T-helper 1 cell treated with Interleukin-12 subunit alpha and Interleukin-12 subunit beta and Interleukin-4 antibody, amounts not matched to agents 30 ng/mL and 1 ng/mL, for 36 hours (primary cell): ENCODE measurements around the gene MEN1. TPM values are rescaled to one million over a fixed set of nuclear protein-coding genes. Genes with fewer than 3 reads are reported as not detected.

ENCODE experiments used
- intact Hi-C: fragments of 100-400 bp; cut with micrococcal nuclease; formaldehyde crosslinking; loops from one replicate; pipeline ENCODE4 v1.15.1; 2024
- total RNA-seq: library from RNA; stranded (reverse); gene quantifications from 2 replicates; pipeline ENCODE4 v1.2.3, GENCODE V29; 2022

The MEN1 gene
- total RNA-seq, 1 donor from 2014 or later, result 28.7 TPM

DNA sequence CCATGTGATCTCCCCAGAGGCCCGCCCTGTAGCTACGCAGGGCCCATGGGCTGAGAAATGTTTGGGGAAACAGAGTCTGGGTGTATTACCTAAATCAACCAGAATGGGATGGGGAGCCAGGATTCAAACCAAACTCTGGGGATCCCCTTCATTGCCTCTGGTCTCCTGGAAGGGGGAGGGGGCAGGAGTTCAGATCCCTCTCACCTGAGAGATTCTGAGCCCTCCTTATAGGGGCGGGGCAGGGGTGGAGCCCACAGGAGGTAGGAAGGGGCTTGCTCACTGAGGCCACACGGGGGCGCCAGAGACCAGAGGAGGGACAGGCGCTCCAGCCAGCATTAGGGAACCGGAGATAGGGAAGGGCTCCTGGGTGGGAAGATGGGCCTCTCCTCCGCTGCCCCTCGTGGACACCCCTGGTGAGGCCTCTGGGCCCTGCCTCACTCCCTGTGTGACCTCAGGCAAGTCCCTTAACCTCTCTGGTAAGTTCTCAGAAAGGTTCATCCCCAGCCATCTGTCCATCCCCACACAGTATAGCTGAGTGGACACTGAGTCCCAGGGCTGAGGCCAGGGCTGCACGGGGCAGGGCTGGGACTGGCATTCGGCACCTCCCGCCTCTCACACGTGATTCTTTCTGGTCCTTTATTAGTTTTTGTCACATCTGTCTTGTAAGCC, 36.8 kb upstream of the MEN1 start:
- intact Hi-C loops, result loop anchor here (1.0 to 5.0 kb wide), 11 partner anchors 31 to 270 kb away; partner anchors contain the start of genes ATG2A, EHD1, PPP2R5B and SNX15

- intact Hi-C loops, result loop anchor here (2.0 to 5.0 kb wide), 3 partner anchors 35 to 79 kb away; partner anchors contain the start of genes MEN1 and PPP2R5B
These were observed 35.4 kb upstream of the MEN1 start for GRCh38 chr11:64845776-64846129.

GRCh38 chr11:64845129-64845775, 34.9 kb upstream of the MEN1 start:
- intact Hi-C loops, result loop anchor here (2.0 to 5.0 kb wide), 2 partner anchors 34 to 58 kb away; partner anchors contain the start of gene MEN1

- intact Hi-C loops, result loop anchor here (2.0 to 5.0 kb wide), 2 partner anchors 34 to 57 kb away; partner anchors contain the start of gene MEN1
These were observed 34.2 kb upstream of the MEN1 start, which contains the start of gene CDC42BPG for GRCh38 chr11:64844330-64845128. Gene CDC42BPG, minus strand, starts transcription at chr11:64844653. Its CDS starts 84 bp downstream, at chr11:64844569.

- intact Hi-C loops, result loop anchor here (2.0 kb wide), 1 partner anchor 33 kb away; the partner anchor contains the start of gene MEN1
These were observed 33.5 kb upstream of the MEN1 start for GRCh38 chr11:64843686-64844329.

GRCh38 chr11:64842851-64843685, 32.7 kb upstream of the MEN1 start:
- intact Hi-C loops, result no loop called here

GRCh38 chr11:64842366-64842759, 32.0 kb upstream of the MEN1 start:
- intact Hi-C loops, result no loop called here

GRCh38 chr11:64841592-64842365, 31.4 kb upstream of the MEN1 start:
- intact Hi-C loops, result no loop called here

DNA sequence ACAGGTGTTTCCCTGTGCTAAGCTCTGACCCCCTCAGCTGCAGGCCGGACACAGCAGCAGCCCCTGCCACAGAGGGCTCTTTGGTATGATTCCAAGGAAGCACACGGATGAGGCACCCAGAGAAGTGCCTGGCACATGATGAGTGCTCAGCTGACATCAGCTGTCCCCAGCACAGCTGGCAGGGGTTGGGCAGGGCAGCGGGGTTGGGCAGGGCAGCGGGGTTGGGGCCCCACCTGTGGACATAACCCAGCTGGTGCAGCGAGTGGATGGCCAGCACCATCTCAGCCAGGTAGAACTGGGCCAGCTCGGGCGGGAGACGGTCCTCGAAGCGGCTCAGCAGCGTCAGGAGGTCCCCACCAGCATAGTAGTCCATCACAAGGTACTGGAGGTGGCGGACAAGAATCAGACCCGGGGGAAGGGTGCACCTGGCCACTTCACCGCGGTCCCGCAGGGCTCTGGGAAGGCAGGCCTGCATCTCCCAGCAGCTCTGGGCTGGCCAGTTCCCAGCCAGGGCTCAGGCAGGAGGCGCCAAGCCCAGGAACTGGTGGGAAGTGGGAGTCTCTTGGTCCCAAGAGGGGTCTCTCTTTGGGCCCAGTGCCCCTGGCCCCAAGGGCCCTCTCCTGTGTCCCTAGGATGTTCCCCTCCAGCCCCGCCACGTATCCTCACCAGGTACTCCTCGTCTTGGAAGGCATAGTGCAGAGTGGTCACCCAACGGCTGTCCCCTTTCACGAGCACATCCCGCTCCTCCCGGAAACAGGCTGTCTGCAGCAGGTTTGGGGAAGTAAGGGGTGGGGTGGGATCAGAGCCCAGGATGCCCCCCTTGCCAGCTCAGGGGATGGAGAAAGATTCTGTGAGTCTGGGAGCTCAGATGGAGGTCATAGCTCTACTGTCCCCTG, 29.8 kb upstream of the MEN1 start:
- intact Hi-C loops, result no loop called here

GRCh38 chr11:64839335-64839734, 29.0 kb upstream of the MEN1 start:
- intact Hi-C loops, result no loop called here

GRCh38 chr11:64838600-64839334, 28.4 kb upstream of the MEN1 start:
- intact Hi-C loops, result no loop called here

GRCh38 chr11:64837887-64838351, 27.6 kb upstream of the MEN1 start:
- intact Hi-C loops, result no loop called here

- intact Hi-C loops, result no loop called here
These were observed 26.2 kb upstream of the MEN1 start for GRCh38 chr11:64836448-64837072.

GRCh38 chr11:64835616-64836447, 25.5 kb upstream of the MEN1 start:
- intact Hi-C loops, result no loop called here

DNA sequence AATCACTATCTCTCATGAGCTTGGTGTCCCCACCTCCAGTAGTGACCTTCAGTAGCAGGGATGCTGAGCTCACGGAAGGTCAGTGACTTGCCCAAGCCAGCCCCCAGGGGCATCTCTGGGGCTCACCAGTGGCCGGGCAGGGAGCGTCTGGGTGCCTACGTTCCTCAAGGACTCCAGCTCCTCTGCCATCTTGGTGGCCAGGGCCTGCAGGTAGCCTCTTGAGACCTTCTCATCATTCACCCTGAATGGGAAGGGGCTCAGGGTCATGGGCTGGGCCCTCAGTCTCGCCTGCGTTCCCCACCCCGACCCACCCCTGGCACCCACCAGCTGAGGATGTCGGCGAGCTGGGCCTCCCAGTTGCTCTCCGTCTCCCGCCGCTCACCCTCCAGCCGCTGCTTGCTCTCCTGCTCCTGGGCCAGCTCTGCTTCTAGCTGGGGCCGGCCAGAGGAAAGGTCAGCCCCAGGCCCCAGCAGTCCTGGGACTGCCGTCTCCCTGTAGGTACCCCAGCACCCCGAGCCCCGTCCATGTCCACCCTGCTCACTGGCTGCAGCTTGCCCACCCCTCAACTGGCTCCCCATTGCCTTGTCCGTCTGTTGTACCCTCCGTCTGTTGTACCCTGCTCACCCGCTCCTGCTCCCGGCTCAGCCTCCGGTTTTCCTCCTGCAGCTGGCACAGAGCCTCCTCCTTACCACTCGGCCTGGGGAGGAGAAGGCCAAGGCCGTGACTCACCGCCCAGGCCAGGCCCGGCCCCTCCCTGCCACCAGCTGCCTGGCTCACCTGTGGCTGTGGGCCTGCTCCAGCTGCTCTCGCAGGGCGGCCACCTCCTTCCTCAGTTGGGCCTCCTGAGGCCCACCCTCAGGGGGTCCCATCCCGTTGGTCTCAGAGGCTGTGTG, 24.6 kb upstream of the MEN1 start:
- intact Hi-C loops, result no loop called here
